Fibroblast of skin of left biceps (primary cell): ENCODE measurements around the gene AOX1.
"Not testable (repeated sequence)": the region's sequence is repeated elsewhere in the genome, so short reads cannot be mapped to it uniquely, and the experiment has no call there.

ENCODE experiments used
- DNase-seq, 2 experiments: peaks; one replicate each; pipeline ENCODE4 v3.0.0-alpha.2; 2013; ENCODE audit warnings: low read depth in 2 of 2

The AOX1 gene

GRCh38 chr2:200627110-200627770 lies 41.4 kb downstream of the AOX1 start:
- no peak for DNase-seq

- DNase-seq = not testable (repeated sequence)
Measured at GRCh38 chr2:200628461-200628860, 42.6 kb downstream of the AOX1 start.

GRCh38 chr2:200631287-200631686 lies 45.5 kb downstream of the AOX1 start:
- DNase-seq = no peak

- no peak for DNase-seq
Measured at GRCh38 chr2:200634231-200634964, 48.6 kb downstream of the AOX1 start.

GRCh38 chr2:200635251-200635650 lies 49.4 kb downstream of the AOX1 start:
- no peak for DNase-seq

GRCh38 chr2:200637901-200638300 lies 52.1 kb downstream of the AOX1 start:
- DNase-seq = no peak

- DNase-seq = no peak
Measured at GRCh38 chr2:200640176-200640575, 54.4 kb downstream of the AOX1 start.

GRCh38 chr2:200640901-200641300 lies 55.1 kb downstream of the AOX1 start:
- no peak for DNase-seq

- DNase-seq = not testable (repeated sequence)
Measured at GRCh38 chr2:200648518-200649281, 62.9 kb downstream of the AOX1 start.

- DNase-seq = no peak
Measured at GRCh38 chr2:200649724-200650123, 63.9 kb downstream of the AOX1 start.

- DNase-seq = no peak
Measured at GRCh38 chr2:200650195-200650594, 64.4 kb downstream of the AOX1 start.

GRCh38 chr2:200652158-200652557 lies 66.3 kb downstream of the AOX1 start:
- no peak for DNase-seq

GRCh38 chr2:200653021-200653420 lies 67.2 kb downstream of the AOX1 start:
- no peak for DNase-seq

- no peak for DNase-seq
Measured at GRCh38 chr2:200654823-200655222, 69.0 kb downstream of the AOX1 start.

- peak; percentile 38 to 53 for DNase-seq
Measured at GRCh38 chr2:200655918-200656580, 70.2 kb downstream of the AOX1 start.

GRCh38 chr2:200658278-200658864 lies 72.6 kb downstream of the AOX1 start:
- no peak for DNase-seq

GRCh38 chr2:200659410-200659809 lies 73.6 kb downstream of the AOX1 start:
- DNase-seq = no peak

GRCh38 chr2:200661477-200661876 lies 75.7 kb downstream of the AOX1 start:
- no peak for DNase-seq

- no peak for DNase-seq
Measured at GRCh38 chr2:200662727-200663126, 76.9 kb downstream of the AOX1 start.

GRCh38 chr2:200664770-200665494 lies 79.1 kb downstream of the AOX1 start:
- no peak for DNase-seq
